Sigmoid colon (tissue), 7 donors: Measurements from ENCODE around the gene JPH2. TPM values are rescaled to one million over a fixed set of nuclear protein-coding genes. Genes with fewer than 3 reads are reported as not detected.

Experiments used
- DNase-seq: peaks from one replicate; pipeline ENCODE4 v3.0.0-alpha.2; 2019
- H3K27ac ChIP-seq, 4 donors: fragments of 200-600 bp; sonication (generic); one replicate each; pipeline ENCODE4 v1.5.1; 2016 to 2019; ENCODE audit warnings: mild to moderate bottlenecking in 1 of 4
- H3K27me3 ChIP-seq, 3 donors: fragments of 200-600 bp; sonication (generic); one replicate each; pipeline ENCODE4 v1.5.1; 2019; ENCODE audit warnings: mild to moderate bottlenecking in 1 of 3
- H3K36me3 ChIP-seq, 4 donors: fragments of 200-600 bp; sonication (generic); one replicate each; pipeline ENCODE4 v1.5.1; 2016 to 2019
- H3K4me1 ChIP-seq, 4 donors: fragments of 200-600 bp; sonication (generic); one replicate each; pipeline ENCODE4 v1.5.1; 2017 to 2019
- H3K4me3 ChIP-seq, 4 donors: fragments of 200-600 bp; sonication (generic); one replicate each; pipeline ENCODE4 v1.5.1; 2017 to 2019; ENCODE audit warnings: mild to moderate bottlenecking in 2 of 4, moderate library complexity in 1 of 4
- H3K9me3 ChIP-seq, 4 donors: fragments of 200-600 bp in 3 of 4; sonication (generic) in 3 of 4; one replicate each; pipeline versions ENCODE4 v1.5.1 to v1.6.1; 2013 to 2019
- EP300 ChIP-seq, 4 donors: sonication (generic); formaldehyde crosslinking; IDR thresholded peaks; one replicate each; pipeline ENCODE4 v1.6.1; 2017; ENCODE audit warnings: antibody characterized with exemption in 4 of 4
- POLR2A ChIP-seq, 2 donors: fragments of 450-650 bp; IDR thresholded peaks; one replicate each; pipeline ENCODE4 v1.6.1; 2016; ENCODE audit warnings: antibody characterized with exemption in 2 of 2, mild to moderate bottlenecking in 2 of 2, moderate library complexity in 2 of 2
- POLR2AphosphoS5 ChIP-seq, 4 donors: sonication (generic); formaldehyde crosslinking; IDR thresholded peaks; one replicate each; pipeline ENCODE4 v1.6.1; 2017; ENCODE audit warnings: antibody characterized with exemption in 4 of 4
- WGBS, 2 donors: extraction: QIAGEN DNeasy Blood & Tissue Kit; methylation state at CpG; one replicate each; pipeline ENCODE4 v1.1.7; 2013; 5-methylcytosine and 5-hydroxymethylcytosine counted together
- intact Hi-C: fragments of 100-400 bp; cut with DNase I; formaldehyde crosslinking; loops from one replicate; pipeline ENCODE4 v1.15.1; 2023
- polyA plus RNA-seq, 3 donors: library from polyadenylated mRNA; stranded (reverse); fragments of 200-250 nt; gene quantifications; one replicate each; pipeline ENCODE4 v1.2.3, GENCODE V29; 2013
- total RNA-seq, 4 donors: library from RNA; depleted of rRNA; stranded (reverse); fragments of >200 nt; gene quantifications; one replicate each; pipeline ENCODE4 v1.1.0, GENCODE V29; 2016
- TF ChIP-seq, protein P1 (sequence below), 4 experiments: fragments of 450-650 bp in 3 of 4; fragments of 200-600 bp in 1 of 4; IDR thresholded peaks; one replicate each; pipeline ENCODE4 v1.5.1; 2016 to 2019; ENCODE audit warnings: antibody characterized with exemption in 4 of 4, mild to moderate bottlenecking in 3 of 4, moderate library complexity in 2 of 4
- donor health status: healthy with polysubstance abuse.
- donor health status: Bipolar disorder and iron deficiency.
- donor health status: healthy.

JPH2 gene
- total and polyA plus RNA-seq, 7 donors, result 0.23 to 166 (median 52.0) TPM

DNA sequence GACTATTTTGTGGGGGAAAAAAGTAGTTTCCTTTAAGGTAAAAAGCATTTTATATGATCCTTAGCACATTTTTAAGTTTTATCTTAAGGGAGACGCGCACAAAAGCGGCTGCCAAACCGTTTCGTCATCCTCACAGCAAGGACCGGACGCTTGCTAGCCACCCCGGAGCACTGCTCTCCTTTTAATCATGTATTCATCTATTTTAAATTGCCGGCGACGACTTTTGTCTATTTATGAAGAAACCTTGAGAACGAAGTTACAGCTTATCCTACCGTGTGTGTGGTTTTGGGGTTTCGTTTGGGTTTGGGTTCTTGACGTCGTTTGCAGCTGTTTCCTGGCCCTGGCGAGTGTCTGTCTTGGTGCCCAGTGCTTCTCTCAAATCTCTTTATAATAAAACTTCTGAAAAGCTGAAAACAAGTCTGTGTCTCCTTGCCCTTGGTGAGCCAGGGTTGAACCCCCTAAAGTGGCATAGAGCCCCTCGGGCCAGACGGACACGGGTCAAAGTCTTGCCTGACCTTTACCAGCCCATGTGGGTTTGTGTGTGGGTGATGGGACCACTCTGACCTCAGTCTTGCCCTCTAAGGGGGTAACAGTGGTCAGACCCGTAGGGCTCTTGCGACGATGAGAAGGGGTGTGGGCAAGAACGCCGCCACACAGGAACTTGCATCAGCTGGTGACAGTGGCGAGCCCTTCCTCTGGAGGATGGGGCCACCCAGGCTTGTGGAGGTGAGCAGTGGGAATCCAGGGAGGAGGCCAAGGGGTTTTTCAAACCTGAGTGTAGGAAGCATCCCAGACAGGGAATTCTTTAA lies 117.6 kb downstream of the JPH2 start:
- intact Hi-C loops, result no loop called here
- 53 to 85% methylated on average over 26 of the region's 26 CpGs for WGBS, 2 donors

DNA sequence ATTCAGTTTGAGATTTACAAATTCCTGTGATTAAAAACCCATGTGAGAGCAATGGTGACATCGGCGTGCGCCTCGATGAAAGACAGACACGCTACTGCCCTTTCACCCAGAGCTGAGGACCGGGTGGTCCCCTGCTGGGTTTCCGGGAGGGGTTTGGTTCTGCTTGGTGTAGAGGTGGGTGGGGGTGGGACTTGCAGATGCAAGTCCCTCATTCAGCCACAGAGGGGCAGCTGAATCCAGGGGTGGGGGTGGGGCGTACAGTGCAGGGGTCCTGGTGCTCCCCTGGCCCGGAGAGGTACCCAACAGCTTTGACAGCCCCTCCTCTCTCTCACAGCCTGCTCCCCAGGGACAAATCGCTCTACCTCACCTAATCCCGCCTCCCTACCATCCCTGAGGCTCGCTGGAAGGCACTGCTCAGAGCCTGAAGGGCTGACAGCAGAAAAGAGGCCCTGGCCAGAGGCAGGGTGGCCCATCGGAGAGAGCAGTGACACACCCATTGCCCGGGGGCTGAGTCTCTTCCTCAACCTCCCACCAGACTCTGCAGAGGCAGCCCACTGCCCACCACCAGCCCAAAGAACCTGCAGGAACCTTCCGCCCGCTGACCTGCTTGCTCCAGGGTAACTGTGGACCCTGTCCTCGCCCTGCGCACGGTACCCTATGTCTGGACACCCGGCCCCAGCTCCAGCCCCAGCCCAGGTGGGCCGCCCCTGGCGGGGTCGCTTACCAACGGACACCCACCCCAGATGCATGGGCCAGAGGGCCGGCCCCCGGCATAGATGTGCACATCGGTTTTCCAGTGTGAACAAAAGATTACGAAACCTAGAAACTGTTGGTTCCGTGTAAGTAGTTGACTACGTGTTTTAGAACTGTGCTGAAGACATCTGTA lies 118.4 kb downstream of the JPH2 start:
- no peaks in the 10 kb centered on the region for H3K4me1 ChIP-seq
- TF ChIP-seq POLR2A (IDR thresholded peaks at IDR 0.05) (no peak), POLR2AphosphoS5 (IDR thresholded peaks at IDR 0.05) (no peak), EP300 (IDR thresholded peaks at IDR 0.05) (no peak)
- TF ChIP-seq, protein P1, sequence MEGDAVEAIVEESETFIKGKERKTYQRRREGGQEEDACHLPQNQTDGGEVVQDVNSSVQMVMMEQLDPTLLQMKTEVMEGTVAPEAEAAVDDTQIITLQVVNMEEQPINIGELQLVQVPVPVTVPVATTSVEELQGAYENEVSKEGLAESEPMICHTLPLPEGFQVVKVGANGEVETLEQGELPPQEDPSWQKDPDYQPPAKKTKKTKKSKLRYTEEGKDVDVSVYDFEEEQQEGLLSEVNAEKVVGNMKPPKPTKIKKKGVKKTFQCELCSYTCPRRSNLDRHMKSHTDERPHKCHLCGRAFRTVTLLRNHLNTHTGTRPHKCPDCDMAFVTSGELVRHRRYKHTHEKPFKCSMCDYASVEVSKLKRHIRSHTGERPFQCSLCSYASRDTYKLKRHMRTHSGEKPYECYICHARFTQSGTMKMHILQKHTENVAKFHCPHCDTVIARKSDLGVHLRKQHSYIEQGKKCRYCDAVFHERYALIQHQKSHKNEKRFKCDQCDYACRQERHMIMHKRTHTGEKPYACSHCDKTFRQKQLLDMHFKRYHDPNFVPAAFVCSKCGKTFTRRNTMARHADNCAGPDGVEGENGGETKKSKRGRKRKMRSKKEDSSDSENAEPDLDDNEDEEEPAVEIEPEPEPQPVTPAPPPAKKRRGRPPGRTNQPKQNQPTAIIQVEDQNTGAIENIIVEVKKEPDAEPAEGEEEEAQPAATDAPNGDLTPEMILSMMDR (IDR thresholded peaks at IDR 0.05), result no peak
- H3K9me3 ChIP-seq, result no peaks in the 10 kb centered on the region
- no peak for DNase-seq
- no peaks in the 10 kb centered on the region for H3K27me3 ChIP-seq
- H3K36me3 ChIP-seq, result no peaks in the 10 kb centered on the region
- 77 to 90% methylated on average over 30 of the region's 30 CpGs for WGBS, 2 donors
- no peak overlapping the region for H3K4me3 ChIP-seq
- intact Hi-C loops, result no loop called here
- H3K27ac ChIP-seq, result no peak overlapping the region

More for the DNA sequence above, 117.6 kb downstream of the JPH2 start:
- no peak overlapping the region for H3K27ac ChIP-seq
- no peak overlapping the region for H3K4me3 ChIP-seq
- DNase-seq, result no peak
- no peaks in the 10 kb centered on the region for H3K36me3 ChIP-seq
- no peaks in the 10 kb centered on the region for H3K27me3 ChIP-seq
- no peaks in the 10 kb centered on the region for H3K9me3 ChIP-seq
- TF ChIP-seq POLR2AphosphoS5 (IDR thresholded peaks at IDR 0.05) (no peak), EP300 (IDR thresholded peaks at IDR 0.05) (no peak), POLR2A (IDR thresholded peaks at IDR 0.05) (no peak)
- TF ChIP-seq, protein P1 (IDR thresholded peaks at IDR 0.05), result no peak
- peaks cover 0 to 2% (median 2%) of the 10 kb centered on the region in 4 donors for H3K4me1 ChIP-seq

DNA sequence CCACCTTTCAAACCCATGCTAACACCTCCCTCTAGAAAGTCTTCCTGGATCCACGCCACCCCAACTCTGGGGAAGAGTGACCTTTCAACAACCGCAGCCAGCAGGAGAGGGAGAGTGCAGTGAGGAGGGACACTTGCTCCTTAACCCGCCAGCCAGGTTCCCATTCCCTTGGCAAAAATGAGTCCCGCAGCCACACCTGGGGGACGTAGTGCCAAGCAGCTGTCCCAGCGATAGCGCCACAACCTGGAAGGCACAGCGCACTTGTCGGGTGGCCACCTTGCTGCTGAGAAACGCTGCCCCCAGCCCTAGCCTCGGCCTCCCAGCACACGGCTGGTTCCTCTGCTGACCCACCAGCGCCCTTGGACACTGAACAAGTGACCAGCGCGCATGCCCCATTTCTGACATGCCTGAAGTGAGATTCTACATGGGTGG lies 119.3 kb downstream of the JPH2 start:
- H3K27ac ChIP-seq, result no peak overlapping the region
- TF ChIP-seq, protein P1 (IDR thresholded peaks at IDR 0.05), result no peak
- intact Hi-C loops, result no loop called here
- no peaks in the 10 kb centered on the region for H3K9me3 ChIP-seq
- no peaks in the 10 kb centered on the region for H3K27me3 ChIP-seq
- WGBS, 2 donors, result 95 to 97% methylated on average over 15 of the region's 15 CpGs
- no peaks in the 10 kb centered on the region for H3K4me1 ChIP-seq
- no peak for DNase-seq
- H3K4me3 ChIP-seq, result no peak overlapping the region
- no peaks in the 10 kb centered on the region for H3K36me3 ChIP-seq

DNA sequence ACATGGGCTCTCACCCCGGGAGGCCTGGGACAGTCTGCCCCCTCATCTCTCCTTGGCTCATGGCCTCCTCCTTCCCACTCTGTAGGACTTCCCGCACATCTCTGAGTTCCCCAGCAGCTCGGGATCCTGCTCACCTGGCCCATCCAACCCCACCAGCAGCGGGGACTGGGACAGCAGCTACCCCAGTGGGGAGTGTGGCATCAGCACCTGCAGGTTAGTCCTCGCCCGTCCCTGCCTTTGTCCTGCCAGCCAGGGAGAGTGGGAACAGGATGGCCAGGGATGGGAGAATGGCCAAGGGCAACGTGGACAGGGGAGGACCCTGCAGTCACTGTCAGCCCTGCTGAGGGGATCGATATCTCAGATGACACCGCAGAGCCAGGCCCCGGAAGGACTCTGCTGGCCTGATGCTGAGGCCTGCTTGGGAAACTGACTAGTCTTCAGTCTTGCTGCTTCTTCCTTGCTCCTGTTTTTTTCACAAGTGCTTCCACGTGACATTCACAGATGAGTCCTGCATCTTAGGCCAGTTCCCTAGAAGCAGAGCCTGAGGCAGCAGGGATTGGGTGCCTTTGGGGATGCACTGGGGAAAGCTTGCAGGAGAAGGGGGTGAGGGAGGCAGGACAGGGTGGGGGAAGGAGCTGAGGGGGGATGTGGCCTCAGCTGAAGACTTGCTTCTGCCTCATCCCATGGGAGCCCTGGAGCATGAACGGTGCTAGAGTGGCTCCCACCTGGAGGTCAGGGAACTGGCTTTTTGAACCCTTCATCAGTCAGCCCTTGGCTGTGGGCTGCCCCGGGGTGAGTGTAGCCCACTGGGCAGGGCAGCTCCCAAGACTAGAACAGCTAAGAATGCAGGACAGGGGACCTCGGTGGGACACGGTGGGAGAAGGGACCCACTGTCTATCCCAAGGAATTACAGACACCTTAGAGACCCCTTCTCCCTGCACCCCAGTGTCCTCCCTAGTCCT lies 120.1 kb downstream of the JPH2 start:
- Histone ChIP-seq H3K27ac (no peak overlapping the region), H3K4me1 (no peaks in the 10 kb centered on the region), H3K4me3 (no peak overlapping the region), H3K9me3 (peaks cover 0 to 2% (median 0%) of the 10 kb centered on the region in 4 donors), H3K27me3 (no peaks in the 10 kb centered on the region), H3K36me3 (no peaks in the 10 kb centered on the region)
- DNase-seq, result no peak
- TF ChIP-seq EP300 (IDR thresholded peaks at IDR 0.05), result no peak
- TF ChIP-seq, protein P1 (IDR thresholded peaks at IDR 0.05), result no peak
- no peak for TF ChIP-seq POLR2A (IDR thresholded peaks at IDR 0.05)
- no peak for TF ChIP-seq POLR2AphosphoS5 (IDR thresholded peaks at IDR 0.05)
- intact Hi-C loops, result no loop called here
- WGBS, 2 donors, result 94% methylated on average over 15 of the region's 15 CpGs
